HepG2 (cell line): Measurements from ENCODE around the gene PDLIM4. TPM values are rescaled to one million over a fixed set of nuclear protein-coding genes. Genes with fewer than 3 reads are reported as not detected.

Source experiments
- MAFF ChIP-seq: IDR thresholded peaks from 2 replicates; pipeline ENCODE4 v1.6.1; 2011; ENCODE audit warnings: low read depth, low read length, improper control_type of control experiment
- MAZ ChIP-seq, 2 experiments: sonication (generic) in 1 of 2; formaldehyde crosslinking in 1 of 2; IDR thresholded peaks; 2 replicates each; pipeline versions ENCODE4 v1.5.0 to v1.6.1; 2012 to 2020; ENCODE audit warnings: low read depth in 2 of 2, mild to moderate bottlenecking in 2 of 2, borderline replicate concordance in 1 of 2, improper control_type of control experiment in 1 of 2, low read length in 1 of 2, missing genetic modification reagents in 1 of 2, moderate library complexity in 1 of 2
- SRSF9 ChIP-seq: fragments of 200-400 bp; formaldehyde crosslinking; IDR thresholded peaks from 2 replicates; pipeline ENCODE4 v1.6.1; 2018; ENCODE audit warnings: borderline replicate concordance, mild to moderate bottlenecking, low read depth, low read length; ENCODE audit not compliant: insufficient read depth, poor library complexity, severe bottlenecking
- SUZ12 ChIP-seq: fragments of 150-350 bp; IDR thresholded peaks from 2 replicates; pipeline ENCODE4 v1.6.1; 2014; ENCODE audit warnings: low read depth, low read length
- TOPORS ChIP-seq: sonication (generic); formaldehyde crosslinking; IDR thresholded peaks from 2 replicates; pipeline ENCODE4 v1.8.0; 2023; ENCODE audit warnings: mild to moderate bottlenecking, missing genetic modification reagents
- ZFP62 ChIP-seq: sonication (generic); formaldehyde crosslinking; IDR thresholded peaks from 2 replicates; pipeline ENCODE4 v1.4.0; 2020; ENCODE audit warnings: missing genetic modification reagents
- ZKSCAN8 ChIP-seq: IDR thresholded peaks from 2 replicates; pipeline ENCODE4 v1.6.1; 2016; ENCODE audit warnings: borderline replicate concordance, missing genetic modification reagents, missing compliant biosample characterization
- ZNF44 ChIP-seq: sonication (generic); formaldehyde crosslinking; IDR thresholded peaks from 2 replicates; pipeline ENCODE4 v1.5.1; 2020; ENCODE audit warnings: mild to moderate bottlenecking, missing genetic modification reagents
- ZNF567 ChIP-seq: sonication (generic); formaldehyde crosslinking; IDR thresholded peaks from 2 replicates; pipeline ENCODE4 v1.8.1; 2023; ENCODE audit warnings: mild to moderate bottlenecking, missing genetic modification reagents, borderline replicate concordance
- ZNF629 ChIP-seq: sonication (generic); formaldehyde crosslinking; conservative IDR thresholded peaks from 2 replicates; pipeline ENCODE4 v1.5.0; 2020; ENCODE audit warnings: missing genetic modification reagents
- polyA plus RNA-seq, 8 experiments: library from polyadenylated mRNA; depleted of rRNA in 3 of 8; stranded (reverse) in 7 of 8; unstranded in 1 of 8; fragments of >200 nt; fragmentation: Illumina TruSeq in 4 of 8; extraction: Trizol in 4 of 8; gene quantifications; 2 replicates each; pipeline versions ENCODE4 v1.2.1 to v1.2.3, GENCODE V29; 2011 to 2016; ENCODE audit warnings: low read depth in 4 of 8, missing spikeins in 1 of 8, mixed read lengths in 1 of 8; ENCODE audit not compliant: insufficient read depth in 1 of 8
- total RNA-seq, 5 experiments: library from RNA; depleted of rRNA; stranded (reverse); fragments of >200 nt; fragmentation: Illumina TruSeq; extraction: Trizol; gene quantifications; 2 replicates each; pipeline ENCODE4 v1.2.3, GENCODE V29; 2016; ENCODE audit warnings: low read depth in 1 of 5
- TF ChIP-seq, protein P1 (sequence below): sonication (generic); formaldehyde crosslinking; IDR thresholded peaks from 2 replicates; pipeline ENCODE4 v1.5.1; 2020; ENCODE audit warnings: mild to moderate bottlenecking, missing genetic modification reagents, borderline replicate concordance
- TF ChIP-seq, protein P2 (sequence below): sonication (generic); formaldehyde crosslinking; conservative IDR thresholded peaks from 2 replicates; pipeline ENCODE4 v1.8.0; 2022; ENCODE audit warnings: missing genetic modification reagents
- TF ChIP-seq, protein P3 (sequence below): sonication (generic); formaldehyde crosslinking; conservative IDR thresholded peaks from 2 replicates; pipeline ENCODE4 v1.4.0; 2020; ENCODE audit warnings: mild to moderate bottlenecking, missing genetic modification reagents, moderate library complexity
- TF ChIP-seq, protein P4 (sequence below): IDR thresholded peaks from 2 replicates; pipeline ENCODE4 v1.6.1; 2016; ENCODE audit warnings: missing biosample characterization, missing genetic modification reagents, low read depth

PDLIM4 gene
- total and polyA plus RNA-seq, 2 of the 13 experiments (the other 11 are each of a cell fraction or from before 2014, with no cell fraction given), result 1.1 to 2.3 TPM

DNA sequence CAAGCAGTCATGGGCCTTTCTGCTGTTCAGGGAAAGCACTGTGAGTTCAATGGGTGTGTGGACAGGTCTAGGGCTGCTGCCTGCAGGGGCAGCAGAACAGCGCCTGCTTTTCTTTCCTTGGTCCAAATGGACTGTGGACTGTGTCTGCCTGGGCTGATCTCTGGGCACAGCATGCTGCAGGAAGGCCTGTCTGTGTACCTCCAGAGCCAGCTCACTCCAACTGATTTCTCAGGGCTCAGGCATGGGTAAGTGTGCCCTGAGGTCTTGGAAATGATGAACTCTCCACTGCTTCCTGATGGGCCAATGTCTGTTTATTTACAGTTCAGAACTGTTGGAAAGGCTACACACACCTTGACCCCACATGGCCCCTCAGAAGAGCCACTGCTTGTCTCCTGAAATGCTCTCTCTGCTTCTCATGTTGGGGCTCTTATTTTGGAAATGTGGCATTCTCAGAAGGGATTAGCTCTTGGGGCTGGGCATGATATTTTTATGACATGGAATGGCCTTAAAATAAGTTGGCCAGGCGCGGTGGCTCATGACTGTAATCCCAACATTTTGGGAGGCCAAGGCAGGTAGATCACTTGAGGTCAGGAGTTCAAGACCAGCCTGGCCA, 63.7 kb downstream of the PDLIM4 start (continued):
- TF ChIP-seq, protein P1, sequence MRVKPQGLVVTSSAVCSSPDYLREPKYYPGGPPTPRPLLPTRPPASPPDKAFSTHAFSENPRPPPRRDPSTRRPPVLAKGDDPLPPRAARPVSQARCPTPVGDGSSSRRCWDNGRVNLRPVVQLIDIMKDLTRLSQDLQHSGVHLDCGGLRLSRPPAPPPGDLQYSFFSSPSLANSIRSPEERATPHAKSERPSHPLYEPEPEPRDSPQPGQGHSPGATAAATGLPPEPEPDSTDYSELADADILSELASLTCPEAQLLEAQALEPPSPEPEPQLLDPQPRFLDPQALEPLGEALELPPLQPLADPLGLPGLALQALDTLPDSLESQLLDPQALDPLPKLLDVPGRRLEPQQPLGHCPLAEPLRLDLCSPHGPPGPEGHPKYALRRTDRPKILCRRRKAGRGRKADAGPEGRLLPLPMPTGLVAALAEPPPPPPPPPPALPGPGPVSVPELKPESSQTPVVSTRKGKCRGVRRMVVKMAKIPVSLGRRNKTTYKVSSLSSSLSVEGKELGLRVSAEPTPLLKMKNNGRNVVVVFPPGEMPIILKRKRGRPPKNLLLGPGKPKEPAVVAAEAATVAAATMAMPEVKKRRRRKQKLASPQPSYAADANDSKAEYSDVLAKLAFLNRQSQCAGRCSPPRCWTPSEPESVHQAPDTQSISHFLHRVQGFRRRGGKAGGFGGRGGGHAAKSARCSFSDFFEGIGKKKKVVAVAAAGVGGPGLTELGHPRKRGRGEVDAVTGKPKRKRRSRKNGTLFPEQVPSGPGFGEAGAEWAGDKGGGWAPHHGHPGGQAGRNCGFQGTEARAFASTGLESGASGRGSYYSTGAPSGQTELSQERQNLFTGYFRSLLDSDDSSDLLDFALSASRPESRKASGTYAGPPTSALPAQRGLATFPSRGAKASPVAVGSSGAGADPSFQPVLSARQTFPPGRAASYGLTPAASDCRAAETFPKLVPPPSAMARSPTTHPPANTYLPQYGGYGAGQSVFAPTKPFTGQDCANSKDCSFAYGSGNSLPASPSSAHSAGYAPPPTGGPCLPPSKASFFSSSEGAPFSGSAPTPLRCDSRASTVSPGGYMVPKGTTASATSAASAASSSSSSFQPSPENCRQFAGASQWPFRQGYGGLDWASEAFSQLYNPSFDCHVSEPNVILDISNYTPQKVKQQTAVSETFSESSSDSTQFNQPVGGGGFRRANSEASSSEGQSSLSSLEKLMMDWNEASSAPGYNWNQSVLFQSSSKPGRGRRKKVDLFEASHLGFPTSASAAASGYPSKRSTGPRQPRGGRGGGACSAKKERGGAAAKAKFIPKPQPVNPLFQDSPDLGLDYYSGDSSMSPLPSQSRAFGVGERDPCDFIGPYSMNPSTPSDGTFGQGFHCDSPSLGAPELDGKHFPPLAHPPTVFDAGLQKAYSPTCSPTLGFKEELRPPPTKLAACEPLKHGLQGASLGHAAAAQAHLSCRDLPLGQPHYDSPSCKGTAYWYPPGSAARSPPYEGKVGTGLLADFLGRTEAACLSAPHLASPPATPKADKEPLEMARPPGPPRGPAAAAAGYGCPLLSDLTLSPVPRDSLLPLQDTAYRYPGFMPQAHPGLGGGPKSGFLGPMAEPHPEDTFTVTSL (CRISPR knock-in tag), result no peak
- TF ChIP-seq, protein P2, sequence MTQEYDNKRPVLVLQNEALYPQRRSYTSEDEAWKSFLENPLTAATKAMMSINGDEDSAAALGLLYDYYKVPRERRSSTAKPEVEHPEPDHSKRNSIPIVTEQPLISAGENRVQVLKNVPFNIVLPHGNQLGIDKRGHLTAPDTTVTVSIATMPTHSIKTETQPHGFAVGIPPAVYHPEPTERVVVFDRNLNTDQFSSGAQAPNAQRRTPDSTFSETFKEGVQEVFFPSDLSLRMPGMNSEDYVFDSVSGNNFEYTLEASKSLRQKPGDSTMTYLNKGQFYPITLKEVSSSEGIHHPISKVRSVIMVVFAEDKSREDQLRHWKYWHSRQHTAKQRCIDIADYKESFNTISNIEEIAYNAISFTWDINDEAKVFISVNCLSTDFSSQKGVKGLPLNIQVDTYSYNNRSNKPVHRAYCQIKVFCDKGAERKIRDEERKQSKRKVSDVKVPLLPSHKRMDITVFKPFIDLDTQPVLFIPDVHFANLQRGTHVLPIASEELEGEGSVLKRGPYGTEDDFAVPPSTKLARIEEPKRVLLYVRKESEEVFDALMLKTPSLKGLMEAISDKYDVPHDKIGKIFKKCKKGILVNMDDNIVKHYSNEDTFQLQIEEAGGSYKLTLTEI (CRISPR knock-in tag), result no peak
- TF ChIP-seq, protein P3, sequence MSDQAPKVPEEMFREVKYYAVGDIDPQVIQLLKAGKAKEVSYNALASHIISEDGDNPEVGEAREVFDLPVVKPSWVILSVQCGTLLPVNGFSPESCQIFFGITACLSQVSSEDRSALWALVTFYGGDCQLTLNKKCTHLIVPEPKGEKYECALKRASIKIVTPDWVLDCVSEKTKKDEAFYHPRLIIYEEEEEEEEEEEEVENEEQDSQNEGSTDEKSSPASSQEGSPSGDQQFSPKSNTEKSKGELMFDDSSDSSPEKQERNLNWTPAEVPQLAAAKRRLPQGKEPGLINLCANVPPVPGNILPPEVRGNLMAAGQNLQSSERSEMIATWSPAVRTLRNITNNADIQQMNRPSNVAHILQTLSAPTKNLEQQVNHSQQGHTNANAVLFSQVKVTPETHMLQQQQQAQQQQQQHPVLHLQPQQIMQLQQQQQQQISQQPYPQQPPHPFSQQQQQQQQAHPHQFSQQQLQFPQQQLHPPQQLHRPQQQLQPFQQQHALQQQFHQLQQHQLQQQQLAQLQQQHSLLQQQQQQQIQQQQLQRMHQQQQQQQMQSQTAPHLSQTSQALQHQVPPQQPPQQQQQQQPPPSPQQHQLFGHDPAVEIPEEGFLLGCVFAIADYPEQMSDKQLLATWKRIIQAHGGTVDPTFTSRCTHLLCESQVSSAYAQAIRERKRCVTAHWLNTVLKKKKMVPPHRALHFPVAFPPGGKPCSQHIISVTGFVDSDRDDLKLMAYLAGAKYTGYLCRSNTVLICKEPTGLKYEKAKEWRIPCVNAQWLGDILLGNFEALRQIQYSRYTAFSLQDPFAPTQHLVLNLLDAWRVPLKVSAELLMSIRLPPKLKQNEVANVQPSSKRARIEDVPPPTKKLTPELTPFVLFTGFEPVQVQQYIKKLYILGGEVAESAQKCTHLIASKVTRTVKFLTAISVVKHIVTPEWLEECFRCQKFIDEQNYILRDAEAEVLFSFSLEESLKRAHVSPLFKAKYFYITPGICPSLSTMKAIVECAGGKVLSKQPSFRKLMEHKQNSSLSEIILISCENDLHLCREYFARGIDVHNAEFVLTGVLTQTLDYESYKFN (CRISPR knock-in tag), result peak; percentile 61
- TF ChIP-seq SUZ12 (no peak), SRSF9 (no peak), MAZ (IDR thresholded peaks at IDR 0.05; ENCODE audit: borderline replicate concordance, low read depth, low read length) (no peak), MAZ (CRISPR knock-in tag; IDR thresholded peaks at IDR 0.05; ENCODE audit: low read depth) (no peak), ZNF567 (CRISPR knock-in tag) (no peak), ZKSCAN8 (CRISPR knock-in tag) (no peak), ZNF629 (CRISPR knock-in tag) (peak; percentile 53; the same call in 1 of the 2 replicates), ZFP62 (CRISPR knock-in tag) (no peak), MAFF (no peak), ZNF44 (CRISPR knock-in tag) (no peak), TOPORS (CRISPR knock-in tag) (no peak)
- TF ChIP-seq, protein P4, sequence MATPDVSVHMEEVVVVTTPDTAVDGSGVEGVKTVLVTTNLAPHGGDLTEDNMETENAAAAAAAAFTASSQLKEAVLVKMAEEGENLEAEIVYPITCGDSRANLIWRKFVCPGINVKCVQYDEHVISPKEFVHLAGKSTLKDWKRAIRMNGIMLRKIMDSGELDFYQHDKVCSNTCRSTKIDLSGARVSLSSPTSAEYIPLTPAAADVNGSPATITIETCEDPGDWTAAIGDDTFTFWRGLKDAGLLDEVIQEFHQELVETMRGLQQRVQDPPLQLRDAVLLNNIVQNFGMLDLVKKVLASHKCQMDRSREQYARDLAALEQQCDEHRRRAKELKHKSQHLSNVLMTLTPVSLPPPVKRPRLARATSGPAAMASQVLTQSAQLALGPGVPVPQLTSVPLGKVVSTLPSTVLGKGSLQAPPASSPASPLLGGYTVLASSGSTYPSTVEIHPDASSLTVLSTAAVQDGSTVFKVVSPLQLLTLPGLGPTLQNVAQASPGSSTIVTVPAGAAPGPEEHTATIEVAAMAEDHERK (CRISPR knock-in tag), result no peak
